ENCODE results near the gene KRT13.

- no peak for TF ChIP-seq GATA2 (IDR thresholded peaks at IDR 0.05; ENCODE audit: low read depth, low read length)
- TF ChIP-seq GATA3 (IDR thresholded peaks at IDR 0.05; ENCODE audit: low read depth, low read length) = no peak
Observed at GRCh38 chr17:41537614-41537954, 32.2 kb upstream of the KRT13 start.

All from SH-SY5Y (cell line).